Keratinocyte (primary cell): ENCODE data around the gene PCCA. TPM values are rescaled to one million over a fixed set of nuclear protein-coding genes. Genes with fewer than 3 reads are reported as not detected.

Experiments used
- DNase-seq: peaks from one replicate; pipeline ENCODE4 v3.0.0-alpha.2; 2011; ENCODE audit warnings: low read depth, missing footprints, low spot score
- FAIRE-seq: peaks from 2 replicates; lab custom pipeline; 2011; peaks lifted over from hg19 to GRCh38; lab: Jason Lieb, UNC
- H2AFZ ChIP-seq: 2 replicates; pipeline ENCODE4 v1.6.0; 2012; ENCODE audit warnings: low read length, control low read depth, inconsistent platforms; ENCODE audit not compliant: control insufficient read depth
- H3K27ac ChIP-seq: 2 replicates; pipeline ENCODE4 v1.5.1; 2011; ENCODE audit warnings: low read length; ENCODE audit not compliant: control insufficient read depth, insufficient read depth
- H3K27me3 ChIP-seq: 3 replicates; pipeline ENCODE4 v1.6.0; 2011; ENCODE audit warnings: low read length; ENCODE audit not compliant: control insufficient read depth, insufficient read depth; ENCODE audit errors: extremely low read depth
- H3K36me3 ChIP-seq, 2 experiments: 2 replicates in 1 of 2; 3 replicates in 1 of 2; pipeline ENCODE4 v1.5.1; 2011; ENCODE audit warnings: low read length in 2 of 2, mild to moderate bottlenecking in 1 of 2; ENCODE audit not compliant: control insufficient read depth in 2 of 2, insufficient read depth in 2 of 2; ENCODE audit errors: extremely low read depth in 1 of 2
- H3K4me1 ChIP-seq: 3 replicates; pipeline ENCODE4 v1.5.1; 2011; ENCODE audit warnings: low read length; ENCODE audit not compliant: control insufficient read depth, insufficient read depth; ENCODE audit errors: extremely low read depth
- H3K4me2 ChIP-seq: 3 replicates; pipeline ENCODE4 v1.6.0; 2011; ENCODE audit warnings: low read depth, low read length; ENCODE audit not compliant: control insufficient read depth, insufficient read depth; ENCODE audit errors: extremely low read depth
- H3K4me3 ChIP-seq, 3 experiments: fragments of 200-600 bp in 1 of 3; sonication (generic) in 1 of 3; 2 replicates in 2 of 3; 3 replicates in 1 of 3; pipeline ENCODE4 v1.5.1; 2011 to 2016; ENCODE audit warnings: low read length in 3 of 3, mild to moderate bottlenecking in 3 of 3, control low read depth in 2 of 3, inconsistent platforms in 1 of 3, low read depth in 1 of 3, mixed read lengths in 1 of 3, mixed run types in 1 of 3, moderate library complexity in 1 of 3; ENCODE audit not compliant: control insufficient read depth in 2 of 3, insufficient read depth in 2 of 3; ENCODE audit errors: extremely low read depth in 1 of 3
- H3K79me2 ChIP-seq: 2 replicates; pipeline ENCODE4 v1.6.0; 2012; ENCODE audit warnings: low read length; ENCODE audit not compliant: control insufficient read depth, insufficient read depth
- H3K9ac ChIP-seq: 3 replicates; pipeline ENCODE4 v1.6.0; 2011; ENCODE audit warnings: low read length; ENCODE audit not compliant: control insufficient read depth, insufficient read depth; ENCODE audit errors: extremely low read depth
- H3K9me1 ChIP-seq: 3 replicates; pipeline ENCODE4 v1.6.0; 2011; ENCODE audit warnings: low read length; ENCODE audit not compliant: control insufficient read depth, insufficient read depth; ENCODE audit errors: extremely low read depth
- H3K9me3 ChIP-seq: 2 replicates; pipeline ENCODE4 v1.5.1; 2012; ENCODE audit warnings: low read depth, low read length; ENCODE audit not compliant: control insufficient read depth
- H4K20me1 ChIP-seq: 3 replicates; pipeline ENCODE4 v1.6.0; 2011; ENCODE audit warnings: low read length; ENCODE audit not compliant: control insufficient read depth, insufficient read depth; ENCODE audit errors: extremely low read depth
- CTCF ChIP-seq, 3 experiments: IDR thresholded peaks in 1 of 3; conservative IDR thresholded peaks in 1 of 3; optimal IDR thresholded peaks in 1 of 3; 2 replicates in 2 of 3; 3 replicates in 1 of 3; pipeline versions ENCODE3 to v1.5.1; 2011; ENCODE audit warnings: low read length in 3 of 3, mild to moderate bottlenecking in 3 of 3, moderate library complexity in 2 of 3, control low read depth in 1 of 3, inconsistent platforms in 1 of 3; ENCODE audit not compliant: insufficient read depth in 2 of 3; ENCODE audit errors: extremely low read depth in 1 of 3
- EZH2 ChIP-seq: IDR thresholded peaks from one replicate; pipeline ENCODE4 v1.6.1; 2012; ENCODE audit warnings: inconsistent platforms, mild to moderate bottlenecking, low read length, moderate library complexity
- dilution Hi-C: fragments of 300-500 bp; cut with MboI; formaldehyde crosslinking; loops from one replicate; pipeline ENCODE4 v1.7.0; 2020; ENCODE audit warnings: low sequenced_read_pairs; ENCODE audit not compliant: extremely low pct_ligation_motif_present
- polyA plus RNA-seq, 5 experiments: library from polyadenylated mRNA; depleted of rRNA in 3 of 5; stranded (reverse) in 3 of 5; stranded (forward) in 1 of 5; unstranded in 1 of 5; fragments of >200 nt; gene quantifications; 1 replicate in 1 of 5; 2 replicates in 3 of 5; 3 replicates in 1 of 5; pipeline versions ENCODE4 v1.2.1 to v1.2.3, GENCODE V29; 2011 to 2012; ENCODE audit warnings: missing spikeins in 2 of 5, low read depth in 1 of 5, low replicate concordance in 1 of 5

PCCA gene
- polyA plus RNA-seq, 1 donor (not counting 4 experiments of a cell fraction or from before 2014, with no cell fraction given) = 8.1 TPM

- Histone ChIP-seq H3K9me3 (no peaks in the 10 kb centered on the region), H3K27me3 (no peaks in the 10 kb centered on the region), H3K4me2 (no peak overlapping the region), H3K9me1 (no peaks in the 10 kb centered on the region), H3K36me3 (peaks cover 0 to 3% of the 10 kb centered on the region in 2 experiments), H3K27ac (no peak overlapping the region), H2AFZ (no peak overlapping the region), H3K4me3 (no peak overlapping the region), H4K20me1 (no peaks in the 10 kb centered on the region), H3K9ac (no peak overlapping the region), H3K79me2 (no peaks in the 10 kb centered on the region), H3K4me1 (no peaks in the 10 kb centered on the region)
- dilution Hi-C loops = no loop called here
- DNase-seq (no peak), FAIRE-seq (no peak)
- TF ChIP-seq CTCF (optimal IDR thresholded peaks at IDR 0.05 in 1 of 3, IDR thresholded peaks at IDR 0.05 in 1 of 3, conservative IDR thresholded peaks at IDR 0.05 in 1 of 3; ENCODE audit: extremely low read depth in 1 of 3, insufficient read depth in 2 of 3, low read length in 3 of 3) = no peak
- no peak for TF ChIP-seq EZH2
Observed at GRCh38 chr13:100528820-100529219, 439.9 kb downstream of the PCCA start.

- Histone ChIP-seq H3K27ac (no peak overlapping the region), H3K36me3 (peaks cover 0 to 3% of the 10 kb centered on the region in 2 experiments), H3K4me2 (no peak overlapping the region), H3K9ac (no peak overlapping the region), H3K9me1 (no peaks in the 10 kb centered on the region), H3K4me1 (no peaks in the 10 kb centered on the region), H3K9me3 (no peaks in the 10 kb centered on the region), H4K20me1 (no peaks in the 10 kb centered on the region), H3K4me3 (no peak overlapping the region), H3K27me3 (no peaks in the 10 kb centered on the region), H3K79me2 (no peaks in the 10 kb centered on the region), H2AFZ (no peak overlapping the region)
- dilution Hi-C loops = no loop called here
- no peak for DNase-seq
- no peak for FAIRE-seq
- TF ChIP-seq EZH2 (no peak), CTCF (optimal IDR thresholded peaks at IDR 0.05 in 1 of 3, IDR thresholded peaks at IDR 0.05 in 1 of 3, conservative IDR thresholded peaks at IDR 0.05 in 1 of 3; ENCODE audit: extremely low read depth in 1 of 3, insufficient read depth in 2 of 3, low read length in 3 of 3) (no peak)
Observed at GRCh38 chr13:100529666-100530377, 440.9 kb downstream of the PCCA start.
